ENCODE measurements around the gene PAIP2.
"Not testable (repeated sequence)": the region's sequence is repeated elsewhere in the genome, so short reads cannot be mapped to it uniquely, and the experiment has no call there.

The PAIP2 gene

GRCh38 chr5:139354186-139354585 is 12.5 kb downstream of the PAIP2 start:
- H3K4me3 ChIP-seq (ENCODE audit: low read length), result no peak overlapping the region
- no peak for DNase-seq (ENCODE audit: low read depth)
- no peak for TF ChIP-seq CTCF (IDR thresholded peaks at IDR 0.05; ENCODE audit: insufficient read depth, low read depth, low read length, missing control alignments)

- not testable (repeated sequence) for DNase-seq (ENCODE audit: low read depth); H3K4me3 ChIP-seq (ENCODE audit: low read length)
Measured at GRCh38 chr5:139355900-139356299, 14.2 kb downstream of the PAIP2 start.

- no peak for TF ChIP-seq CTCF (IDR thresholded peaks at IDR 0.05; ENCODE audit: insufficient read depth, low read depth, low read length, missing control alignments)
- H3K4me3 ChIP-seq (ENCODE audit: low read length), result no peak overlapping the region
- DNase-seq (ENCODE audit: low read depth), result peak; percentile 40
Measured at GRCh38 chr5:139358064-139358463, 16.4 kb downstream of the PAIP2 start.

- TF ChIP-seq CTCF (IDR thresholded peaks at IDR 0.05; ENCODE audit: insufficient read depth, low read depth, low read length, missing control alignments), result no peak
- no peak overlapping the region for H3K4me3 ChIP-seq (ENCODE audit: low read length)
- no peak for DNase-seq (ENCODE audit: low read depth)
Measured at GRCh38 chr5:139360384-139360783, 18.7 kb downstream of the PAIP2 start.

- TF ChIP-seq CTCF (IDR thresholded peaks at IDR 0.05; ENCODE audit: insufficient read depth, low read depth, low read length, missing control alignments), result no peak
- DNase-seq (ENCODE audit: low read depth), result no peak
- H3K4me3 ChIP-seq (ENCODE audit: low read length), result no peak overlapping the region
Measured at GRCh38 chr5:139361835-139362429, 20.3 kb downstream of the PAIP2 start.

GRCh38 chr5:139363937-139364336 is 22.3 kb downstream of the PAIP2 start:
- TF ChIP-seq CTCF (IDR thresholded peaks at IDR 0.05; ENCODE audit: insufficient read depth, low read depth, low read length, missing control alignments), result no peak
- no peak overlapping the region for H3K4me3 ChIP-seq (ENCODE audit: low read length)

GRCh38 chr5:139364466-139364865 is 22.8 kb downstream of the PAIP2 start:
- TF ChIP-seq CTCF (IDR thresholded peaks at IDR 0.05; ENCODE audit: insufficient read depth, low read depth, low read length, missing control alignments), result no peak
- H3K4me3 ChIP-seq (ENCODE audit: low read length), result no peak overlapping the region
- DNase-seq (ENCODE audit: low read depth), result no peak

More at GRCh38 chr5:139363937-139364336, 22.3 kb downstream of the PAIP2 start:
- DNase-seq (ENCODE audit: low read depth), result peak; percentile 61
